Tibial nerve (tissue), 4 donors: ENCODE measurements around the gene FLVCR2. TPM values are rescaled to one million over a fixed set of nuclear protein-coding genes. Genes with fewer than 3 reads are reported as not detected.

ENCODE experiments used
- DNase-seq, 2 donors: peaks; one replicate each; pipeline ENCODE4 v3.0.0-alpha.2; 2019; ENCODE audit warnings: low spot score in 2 of 2
- H3K27ac ChIP-seq, 4 donors: fragments of 200-600 bp; sonication (generic) in 3 of 4; one replicate each; pipeline ENCODE4 v1.5.1; 2017 to 2019; ENCODE audit warnings: mild to moderate bottlenecking in 1 of 4
- H3K27me3 ChIP-seq, 2 donors: fragments of 200-600 bp; sonication (generic) in 1 of 2; one replicate each; pipeline versions ENCODE4 v1.5.1 to v1.6.0; 2017 to 2019
- H3K36me3 ChIP-seq, 3 donors: fragments of 200-600 bp; sonication (generic); one replicate each; pipeline ENCODE4 v1.5.1; 2018 to 2019
- H3K4me1 ChIP-seq, 4 donors: fragments of 200-600 bp; sonication (generic) in 3 of 4; one replicate each; pipeline ENCODE4 v1.5.1; 2017 to 2019
- H3K4me3 ChIP-seq, 4 donors: fragments of 200-600 bp; sonication (generic) in 3 of 4; one replicate each; pipeline ENCODE4 v1.5.1; 2017 to 2019; ENCODE audit warnings: mild to moderate bottlenecking in 1 of 4, moderate library complexity in 1 of 4
- H3K9me3 ChIP-seq, 4 donors: fragments of 200-600 bp; sonication (generic) in 3 of 4; one replicate each; pipeline ENCODE4 v1.5.1; 2017 to 2019
- EP300 ChIP-seq, 2 donors: sonication (generic); formaldehyde crosslinking; IDR thresholded peaks; one replicate each; pipeline ENCODE4 v1.6.1; 2017; ENCODE audit warnings: antibody characterized with exemption in 2 of 2, mild to moderate bottlenecking in 1 of 2
- POLR2A ChIP-seq, 2 donors: fragments of 450-650 bp; IDR thresholded peaks; one replicate each; pipeline ENCODE4 v1.6.1; 2017; ENCODE audit warnings: antibody characterized with exemption in 2 of 2, mild to moderate bottlenecking in 2 of 2, moderate library complexity in 2 of 2
- WGBS, 2 donors: methylation state at CpG; one replicate each; pipeline ENCODE4 v1.1.5; 2018; 5-methylcytosine and 5-hydroxymethylcytosine counted together
- total RNA-seq, 4 donors: library from RNA; depleted of rRNA; stranded (reverse); fragments of >200 nt; gene quantifications; one replicate each; pipeline ENCODE4 v1.1.0, GENCODE V29; 2016
- TF ChIP-seq, protein P1 (sequence below), 5 experiments: fragments of 200-600 bp in 3 of 5; fragments of 450-650 bp in 2 of 5; sonication (generic) in 3 of 5; IDR thresholded peaks; one replicate each; pipeline ENCODE4 v1.5.1; 2016 to 2019; ENCODE audit warnings: antibody characterized with exemption in 5 of 5, mild to moderate bottlenecking in 3 of 5, moderate library complexity in 2 of 5

The FLVCR2 gene
- total RNA-seq, 4 donors from 2014 or later, result 65.9 to 86.1 (median 74.4) TPM

DNA sequence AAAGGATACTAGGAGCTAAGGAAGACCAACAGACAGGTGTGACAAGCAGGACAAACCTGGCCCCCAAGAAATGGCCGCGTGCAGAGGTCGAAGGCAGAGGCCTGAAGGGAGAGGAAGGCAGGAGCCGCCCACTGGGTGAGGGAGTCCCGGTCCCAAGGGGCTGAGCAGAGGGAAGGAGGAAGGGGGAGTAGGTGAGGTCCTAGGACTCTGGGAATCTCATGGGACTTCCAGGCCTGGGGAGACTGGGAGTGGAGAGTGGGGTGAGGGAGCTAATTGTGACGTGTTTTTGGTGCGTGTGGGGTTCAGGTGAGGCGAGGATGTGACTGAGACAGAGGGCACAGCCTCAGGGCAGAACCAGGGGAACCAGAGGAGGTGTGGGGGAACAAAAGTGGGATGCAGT is 11.7 kb upstream of the FLVCR2 start:
- TF ChIP-seq POLR2A (IDR thresholded peaks at IDR 0.05) (no peak), EP300 (IDR thresholded peaks at IDR 0.05) (no peak)
- TF ChIP-seq, protein P1, sequence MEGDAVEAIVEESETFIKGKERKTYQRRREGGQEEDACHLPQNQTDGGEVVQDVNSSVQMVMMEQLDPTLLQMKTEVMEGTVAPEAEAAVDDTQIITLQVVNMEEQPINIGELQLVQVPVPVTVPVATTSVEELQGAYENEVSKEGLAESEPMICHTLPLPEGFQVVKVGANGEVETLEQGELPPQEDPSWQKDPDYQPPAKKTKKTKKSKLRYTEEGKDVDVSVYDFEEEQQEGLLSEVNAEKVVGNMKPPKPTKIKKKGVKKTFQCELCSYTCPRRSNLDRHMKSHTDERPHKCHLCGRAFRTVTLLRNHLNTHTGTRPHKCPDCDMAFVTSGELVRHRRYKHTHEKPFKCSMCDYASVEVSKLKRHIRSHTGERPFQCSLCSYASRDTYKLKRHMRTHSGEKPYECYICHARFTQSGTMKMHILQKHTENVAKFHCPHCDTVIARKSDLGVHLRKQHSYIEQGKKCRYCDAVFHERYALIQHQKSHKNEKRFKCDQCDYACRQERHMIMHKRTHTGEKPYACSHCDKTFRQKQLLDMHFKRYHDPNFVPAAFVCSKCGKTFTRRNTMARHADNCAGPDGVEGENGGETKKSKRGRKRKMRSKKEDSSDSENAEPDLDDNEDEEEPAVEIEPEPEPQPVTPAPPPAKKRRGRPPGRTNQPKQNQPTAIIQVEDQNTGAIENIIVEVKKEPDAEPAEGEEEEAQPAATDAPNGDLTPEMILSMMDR (IDR thresholded peaks at IDR 0.05), result no peak
- H3K27me3 ChIP-seq, result peaks cover 0 to 15% of the 10 kb centered on the region in 2 donors
- no peak for DNase-seq

DNA sequence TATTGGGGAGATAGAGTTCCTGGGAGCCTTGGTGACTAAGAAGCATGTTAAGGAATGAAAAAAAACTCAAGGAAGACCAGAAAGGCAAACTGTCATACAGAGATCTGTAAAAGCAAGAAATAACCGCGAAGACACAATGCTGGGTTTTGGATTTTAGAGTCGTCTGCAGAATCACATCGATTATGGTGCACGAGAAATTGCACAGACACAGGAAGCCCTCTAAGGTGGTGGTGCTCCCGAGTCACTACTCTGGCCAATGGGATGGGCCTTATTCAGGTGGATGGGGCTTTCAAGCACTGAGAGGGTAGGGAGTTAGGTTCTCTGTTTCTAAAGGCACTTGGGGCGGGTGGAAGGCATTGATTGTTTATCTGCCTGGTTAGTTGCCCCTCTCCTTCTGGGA is 10.3 kb upstream of the FLVCR2 start:
- Histone ChIP-seq H3K27me3 (peaks cover 0 to 11% of the 10 kb centered on the region in 2 donors), H3K4me3 (no peak overlapping the region), H3K36me3 (no peaks in the 10 kb centered on the region), H3K27ac (no peak overlapping the region), H3K9me3 (no peaks in the 10 kb centered on the region), H3K4me1 (no peaks in the 10 kb centered on the region)
- no peak for DNase-seq
- no peak for TF ChIP-seq EP300 (IDR thresholded peaks at IDR 0.05)
- WGBS, 2 donors, result 86 to 87% methylated on average over 7 of the region's 7 CpGs

More for the DNA sequence above, 11.7 kb upstream of the FLVCR2 start:
- Histone ChIP-seq H3K4me1 (no peaks in the 10 kb centered on the region), H3K36me3 (no peaks in the 10 kb centered on the region), H3K9me3 (no peaks in the 10 kb centered on the region), H3K4me3 (no peak overlapping the region), H3K27ac (no peak overlapping the region)
- 77 to 80% methylated on average over 8 of the region's 8 CpGs for WGBS, 2 donors

GRCh38 chr14:75568791-75569190 is 9.6 kb upstream of the FLVCR2 start:
- TF ChIP-seq POLR2A (IDR thresholded peaks at IDR 0.05) (no peak), EP300 (IDR thresholded peaks at IDR 0.05) (no peak)
- TF ChIP-seq, protein P1 (IDR thresholded peaks at IDR 0.05), result no peak
- H3K4me1 ChIP-seq, result no peaks in the 10 kb centered on the region
- H3K9me3 ChIP-seq, result no peaks in the 10 kb centered on the region
- no peaks in the 10 kb centered on the region for H3K36me3 ChIP-seq
- no peak overlapping the region for H3K27ac ChIP-seq
- H3K4me3 ChIP-seq, result no peak overlapping the region
- peaks cover 0 to 11% of the 10 kb centered on the region in 2 donors for H3K27me3 ChIP-seq
- no peak for DNase-seq
- WGBS, 2 donors, result 82 to 87% methylated on average over 6 of the region's 6 CpGs

DNA sequence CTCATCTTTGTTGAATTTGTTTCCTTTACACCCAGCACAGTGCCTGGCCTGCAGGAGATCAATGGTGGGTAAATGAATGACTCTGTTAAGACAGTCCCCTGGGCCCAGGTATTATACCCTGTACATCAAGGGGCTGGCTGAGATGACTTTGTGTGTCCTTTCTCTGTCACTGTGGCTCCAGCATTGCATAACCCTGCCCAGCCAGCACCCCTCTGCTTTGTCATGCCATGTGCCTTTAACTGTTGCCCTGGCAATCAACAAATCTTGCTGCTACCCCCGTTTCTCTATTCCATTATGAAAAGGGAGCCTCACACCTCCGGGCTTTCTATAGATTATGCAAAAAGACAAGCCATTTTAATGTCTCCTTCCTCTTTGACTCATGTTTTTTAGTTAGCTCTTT is 7.6 kb upstream of the FLVCR2 start:
- no peaks in the 10 kb centered on the region for H3K9me3 ChIP-seq
- H3K27ac ChIP-seq, result no peak overlapping the region
- 46 to 50% methylated on average over 2 of the region's 2 CpGs for WGBS, 2 donors
- peaks cover 0 to 6% of the 10 kb centered on the region in 2 donors for H3K27me3 ChIP-seq
- no peak for DNase-seq
- TF ChIP-seq, protein P1 (IDR thresholded peaks at IDR 0.05), result no peak
- no peak for TF ChIP-seq EP300 (IDR thresholded peaks at IDR 0.05)
- no peak for TF ChIP-seq POLR2A (IDR thresholded peaks at IDR 0.05)
- no peaks in the 10 kb centered on the region for H3K36me3 ChIP-seq
- H3K4me1 ChIP-seq, result no peaks in the 10 kb centered on the region
- H3K4me3 ChIP-seq, result no peak overlapping the region

DNA sequence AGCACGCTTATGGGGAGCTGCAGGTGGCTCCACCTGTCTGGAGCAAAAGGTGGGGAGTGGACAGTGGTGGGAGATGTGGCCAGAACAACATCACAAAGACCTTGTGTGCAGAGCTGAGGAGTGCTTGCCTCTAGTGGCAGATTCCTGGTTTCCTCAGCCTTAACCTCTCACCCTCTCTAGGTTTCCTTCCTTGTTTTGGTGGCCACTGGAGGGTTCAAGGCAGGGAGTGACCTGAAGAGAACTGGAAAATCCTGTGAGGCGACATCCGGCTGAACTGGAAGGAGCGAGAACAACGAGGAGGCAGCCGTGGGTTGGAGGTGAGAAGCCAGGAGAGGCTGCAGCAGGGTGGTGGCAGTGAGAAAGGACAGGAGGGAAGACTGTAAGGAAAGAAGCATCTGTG is 6.3 kb upstream of the FLVCR2 start:
- H3K4me3 ChIP-seq, result no peak overlapping the region
- 80 to 85% methylated on average over 6 of the region's 6 CpGs for WGBS, 2 donors
- H3K9me3 ChIP-seq, result no peaks in the 10 kb centered on the region
- no peaks in the 10 kb centered on the region for H3K36me3 ChIP-seq
- H3K27ac ChIP-seq, result no peak overlapping the region
- TF ChIP-seq EP300 (IDR thresholded peaks at IDR 0.05) (no peak), POLR2A (IDR thresholded peaks at IDR 0.05) (no peak)
- TF ChIP-seq, protein P1 (IDR thresholded peaks at IDR 0.05), result no peak
- H3K4me1 ChIP-seq, result peaks cover 0 to 1% (median 0%) of the 10 kb centered on the region in 4 donors
- DNase-seq, result no peak
- H3K27me3 ChIP-seq, result no peaks in the 10 kb centered on the region

GRCh38 chr14:75577090-75577489 is 1.3 kb upstream of the FLVCR2 start:
- 60 to 70% methylated on average over 3 of the region's 3 CpGs for WGBS, 2 donors
- H3K27me3 ChIP-seq, result no peaks in the 10 kb centered on the region
- peaks cover 0 to 27% (median 18%) of the 10 kb centered on the region in 4 donors for H3K4me1 ChIP-seq
- no peak overlapping the region for H3K4me3 ChIP-seq
- H3K36me3 ChIP-seq, result no peaks in the 10 kb centered on the region
- TF ChIP-seq, protein P1 (IDR thresholded peaks at IDR 0.05), result no peak
- no peak for TF ChIP-seq EP300 (IDR thresholded peaks at IDR 0.05)
- no peak for TF ChIP-seq POLR2A (IDR thresholded peaks at IDR 0.05)
- DNase-seq, result no peak
- peak overlapping the region in 1 of 4 donors; percentile 88 for H3K27ac ChIP-seq
- no peaks in the 10 kb centered on the region for H3K9me3 ChIP-seq
